ENCODE results near the gene FBXO28. TPM values are rescaled to one million over a fixed set of nuclear protein-coding genes. Genes with fewer than 3 reads are reported as not detected.

Gene FBXO28
- total RNA-seq, 5 donors from 2014 or later (not counting 1 experiment from before 2014, with no cell fraction given), result 25.9 to 34.8 (median 33.3) TPM

- Histone ChIP-seq H3K9me3 (no peaks in the 10 kb centered on the region), H3K27me3 (replicated peaks in 1 of 2; ENCODE audit: control insufficient read depth in 2 of 2, extremely low read depth in 1 of 2, insufficient read depth in 2 of 2, low read length in 1 of 2) (no peaks in the 10 kb centered on the region), H3K36me3 (ENCODE audit: control insufficient read depth in 2 of 2, extremely low read depth in 1 of 2, insufficient read depth in 1 of 2, low read length in 1 of 2) (peaks cover 3 to 29% of the 10 kb centered on the region in 2 donors), H3K4me3 (ENCODE audit: control insufficient read depth in 1 of 2, extremely low read depth in 1 of 2, low read length in 1 of 2) (no peak overlapping the region), H3K4me1 (ENCODE audit: control insufficient read depth in 1 of 2, extremely low read depth in 1 of 2, insufficient read depth in 2 of 2, low read length in 2 of 2) (peaks cover 2 to 18% of the 10 kb centered on the region in 2 experiments), H3K27ac (ENCODE audit: low read length) (no peak overlapping the region)
- Mint-ChIP-seq H3K27ac (no peak overlapping the region), H3K4me3 (no peak overlapping the region), H3K36me3 (peaks cover 27% of the 10 kb centered on the region), H3K9me3 (peaks cover 0 to 4% (median 0%) of the 10 kb centered on the region in 3 donors), H3K4me1 (peaks cover 33 to 58% (median 46%) of the 10 kb centered on the region in 3 donors), H3K27me3 (no peaks in the 10 kb centered on the region)
- DNase-seq (no peak), ATAC-seq (replicated peaks in 1 of 4) (no peak)
- CTCF ChIA-PET, result no interaction called here
- POLR2A ChIA-PET, result no interaction called here
- no CpG with 5 or more reads among the region's 7 CpGs for WGBS (ENCODE audit: insufficient coverage)
Observed at GRCh38 chr1:224189561-224189960, 75.7 kb downstream of the FBXO28 start.

DNA sequence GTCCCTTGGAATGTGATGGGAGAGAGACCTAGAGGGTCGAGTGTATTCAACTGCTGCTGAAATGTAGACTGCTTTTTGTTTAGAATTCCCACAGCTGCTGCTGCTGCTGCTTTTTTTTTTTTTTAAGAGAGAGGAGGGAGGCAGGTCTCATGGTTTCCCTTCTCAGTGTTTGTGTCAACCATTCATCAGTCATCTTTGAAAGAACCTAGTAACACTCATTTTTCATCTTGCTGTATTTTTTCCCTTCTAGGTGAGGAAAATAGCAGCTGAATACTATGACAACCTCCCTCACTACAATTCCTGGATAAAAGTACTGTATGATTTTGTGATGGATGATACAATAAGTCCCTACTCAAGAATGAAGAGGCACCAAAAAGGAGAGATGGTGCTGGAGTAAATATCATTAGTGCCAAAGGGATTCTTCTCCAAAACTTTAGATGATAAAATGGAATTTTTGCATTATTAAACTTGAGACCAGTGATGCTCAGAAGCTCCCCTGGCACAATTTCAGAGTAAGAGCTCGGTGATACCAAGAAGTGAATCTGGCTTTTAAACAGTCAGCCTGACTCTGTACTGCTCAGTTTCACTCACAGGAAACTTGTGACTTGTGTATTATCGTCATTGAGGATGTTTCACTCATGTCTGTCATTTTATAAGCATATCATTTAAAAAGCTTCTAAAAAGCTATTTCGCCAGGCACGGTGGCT is 78.3 kb downstream of the FBXO28 start:
- Histone ChIP-seq H3K36me3 (ENCODE audit: control insufficient read depth in 2 of 2, extremely low read depth in 1 of 2, insufficient read depth in 1 of 2, low read length in 1 of 2) (peaks cover 3 to 19% of the 10 kb centered on the region in 2 donors), H3K27ac (ENCODE audit: low read length) (no peak overlapping the region), H3K4me1 (ENCODE audit: control insufficient read depth in 1 of 2, extremely low read depth in 1 of 2, insufficient read depth in 2 of 2, low read length in 2 of 2) (peaks cover 0 to 2% of the 10 kb centered on the region in 2 experiments), H3K4me3 (ENCODE audit: control insufficient read depth in 1 of 2, extremely low read depth in 1 of 2, low read length in 1 of 2) (no peak overlapping the region), H3K9me3 (no peaks in the 10 kb centered on the region), H3K27me3 (replicated peaks in 1 of 2; ENCODE audit: control insufficient read depth in 2 of 2, extremely low read depth in 1 of 2, insufficient read depth in 2 of 2, low read length in 1 of 2) (no peaks in the 10 kb centered on the region)
- peaks cover 7 to 37% (median 24%) of the 10 kb centered on the region in 3 donors for H3K4me1 Mint-ChIP-seq
- no peak overlapping the region for H3K4me3 Mint-ChIP-seq
- peaks cover 0 to 4% (median 0%) of the 10 kb centered on the region in 3 donors for H3K9me3 Mint-ChIP-seq
- peaks cover 32% of the 10 kb centered on the region for H3K36me3 Mint-ChIP-seq
- ChIA-PET CTCF (interaction anchor here in 1 of 2 donors (0.7 to 1.4 kb wide), 2 partner anchors 10 to 23 kb away, joined by 3 to 6 read pairs; partner anchors contain the start of gene DEGS1), POLR2A (interaction anchor here in 1 of 2 donors (0.5 to 0.7 kb wide), 3 partner anchors 10 to 1387 kb away, joined by 3 to 10 read pairs (median 3); partner anchors contain the start of gene DEGS1)
- DNase-seq (no peak), ATAC-seq (replicated peaks in 1 of 4) (no peak)
- peak overlapping the region; percentile 28 to 46 for H3K27ac Mint-ChIP-seq
- no peaks in the 10 kb centered on the region for H3K27me3 Mint-ChIP-seq
- WGBS (ENCODE audit: insufficient coverage), result 60% methylated on average over 1 of the region's 5 CpGs

DNA sequence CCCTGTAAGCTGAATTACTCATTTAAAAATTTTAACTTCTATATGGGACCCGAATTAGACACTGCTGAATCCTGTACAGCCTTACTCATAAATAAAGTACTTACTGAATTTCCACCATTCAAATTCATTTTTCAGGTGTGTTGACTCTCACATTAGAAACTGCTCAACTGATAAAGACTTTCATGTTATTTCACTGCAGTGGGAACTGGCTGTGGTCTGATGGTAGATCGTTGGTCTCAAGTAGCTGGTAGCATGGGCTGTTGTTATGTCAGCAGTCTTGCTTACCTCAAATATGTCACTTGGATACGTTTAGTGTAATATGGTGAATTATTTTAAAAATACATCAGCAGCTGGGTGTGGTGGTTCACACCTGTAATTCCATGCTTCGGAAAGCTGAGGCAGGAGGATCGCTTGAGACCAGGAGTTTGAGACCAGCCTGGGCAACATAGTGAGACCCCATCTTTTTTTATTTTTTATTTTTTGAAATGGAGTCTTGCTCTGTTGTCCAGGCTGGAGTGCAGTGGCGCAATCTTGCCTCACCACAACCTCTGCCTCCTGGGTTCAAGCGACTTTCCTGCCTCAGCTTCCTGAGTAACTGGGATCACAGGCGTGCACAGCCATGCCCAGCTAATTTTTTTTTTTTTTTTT is 79.5 kb downstream of the FBXO28 start:
- ATAC-seq (replicated peaks in 1 of 4) (no peak), DNase-seq (no peak)
- H3K27me3 Mint-ChIP-seq, result no peaks in the 10 kb centered on the region
- ChIA-PET POLR2A (interaction anchor here (0.5 to 0.7 kb wide), 6 partner anchors 11 to 1233 kb away, joined by 3 to 11 read pairs (median 4); no protein-coding TSS in a partner anchor), CTCF (interaction anchor here (0.6 to 1.4 kb wide), 2 partner anchors 11 to 23 kb away, joined by 3 to 6 read pairs; partner anchors contain the start of gene DEGS1 (in 1 of the 2))
- peaks cover 0 to 2% (median 0%) of the 10 kb centered on the region in 3 donors for H3K9me3 Mint-ChIP-seq
- Histone ChIP-seq H3K36me3 (ENCODE audit: control insufficient read depth in 2 of 2, extremely low read depth in 1 of 2, insufficient read depth in 1 of 2, low read length in 1 of 2) (peaks cover 3 to 19% of the 10 kb centered on the region in 2 donors), H3K27me3 (replicated peaks in 1 of 2; ENCODE audit: control insufficient read depth in 2 of 2, extremely low read depth in 1 of 2, insufficient read depth in 2 of 2, low read length in 1 of 2) (no peaks in the 10 kb centered on the region), H3K4me1 (ENCODE audit: control insufficient read depth in 1 of 2, extremely low read depth in 1 of 2, insufficient read depth in 2 of 2, low read length in 2 of 2) (peaks cover 0 to 2% of the 10 kb centered on the region in 2 experiments), H3K27ac (ENCODE audit: low read length) (no peak overlapping the region), H3K4me3 (ENCODE audit: control insufficient read depth in 1 of 2, extremely low read depth in 1 of 2, low read length in 1 of 2) (no peak overlapping the region), H3K9me3 (no peaks in the 10 kb centered on the region)
- 100% methylated on average over 2 of the region's 8 CpGs for WGBS (ENCODE audit: insufficient coverage)
- peaks cover 30% of the 10 kb centered on the region for H3K36me3 Mint-ChIP-seq
- H3K27ac Mint-ChIP-seq, result no peak overlapping the region
- peaks cover 6 to 30% (median 19%) of the 10 kb centered on the region in 3 donors for H3K4me1 Mint-ChIP-seq
- no peak overlapping the region for H3K4me3 Mint-ChIP-seq

DNA sequence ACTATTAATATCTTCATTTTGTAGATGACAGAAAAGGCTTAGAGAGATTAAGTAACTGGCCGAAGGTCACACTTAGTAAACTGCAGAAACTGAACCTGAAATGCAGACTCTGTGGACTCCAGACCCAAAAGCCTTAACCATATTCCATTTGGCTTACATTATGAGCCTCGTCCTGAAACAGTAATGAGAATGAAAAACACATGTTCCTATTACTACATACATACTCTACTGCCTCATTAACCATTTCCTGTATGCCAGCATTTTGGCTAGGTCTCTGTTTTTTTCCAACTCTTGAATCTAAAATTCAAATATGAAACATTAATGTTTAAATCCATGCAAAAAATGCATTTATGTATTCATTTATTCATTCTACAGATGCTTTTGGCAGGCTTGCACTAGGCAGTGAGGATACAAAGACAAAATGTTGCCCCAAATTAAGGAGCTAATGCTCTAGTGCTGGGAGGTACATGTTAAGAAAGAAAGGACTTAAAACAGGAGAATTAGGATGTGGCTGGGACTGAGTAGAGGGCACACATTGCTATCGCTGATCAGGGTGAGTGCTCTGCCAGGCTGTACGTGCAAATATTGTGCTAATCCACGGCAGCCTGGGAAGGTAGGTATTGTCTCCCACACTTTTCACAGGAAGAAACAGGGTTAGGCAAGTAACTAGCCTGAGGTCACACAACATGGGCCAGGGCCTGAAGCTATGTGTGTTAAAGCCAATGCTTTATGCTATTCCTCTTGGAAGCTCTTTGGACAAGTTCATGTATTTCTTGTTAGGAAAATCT is 83.1 kb downstream of the FBXO28 start:
- H3K27ac Mint-ChIP-seq, result no peak overlapping the region
- Histone ChIP-seq H3K4me1 (ENCODE audit: control insufficient read depth in 1 of 2, extremely low read depth in 1 of 2, insufficient read depth in 2 of 2, low read length in 2 of 2) (no peaks in the 10 kb centered on the region), H3K4me3 (ENCODE audit: control insufficient read depth in 1 of 2, extremely low read depth in 1 of 2, low read length in 1 of 2) (no peak overlapping the region), H3K27ac (ENCODE audit: low read length) (no peak overlapping the region), H3K9me3 (no peaks in the 10 kb centered on the region), H3K27me3 (replicated peaks in 1 of 2; ENCODE audit: control insufficient read depth in 2 of 2, extremely low read depth in 1 of 2, insufficient read depth in 2 of 2, low read length in 1 of 2) (no peaks in the 10 kb centered on the region), H3K36me3 (ENCODE audit: control insufficient read depth in 2 of 2, extremely low read depth in 1 of 2, insufficient read depth in 1 of 2, low read length in 1 of 2) (peaks cover 3 to 11% of the 10 kb centered on the region in 2 donors)
- H3K4me3 Mint-ChIP-seq, result no peak overlapping the region
- peaks cover 26% of the 10 kb centered on the region for H3K36me3 Mint-ChIP-seq
- H3K4me1 Mint-ChIP-seq, result peaks cover 0 to 11% (median 5%) of the 10 kb centered on the region in 3 donors
- DNase-seq (no peak), ATAC-seq (replicated peaks in 1 of 4) (no peak)
- WGBS (ENCODE audit: insufficient coverage), result 71% methylated on average over 1 of the region's 5 CpGs
- no peaks in the 10 kb centered on the region for H3K27me3 Mint-ChIP-seq
- H3K9me3 Mint-ChIP-seq, result no peaks in the 10 kb centered on the region
- ChIA-PET CTCF (interaction anchor here in 1 of 2 donors (0.6 kb wide), 1 partner anchor 246 kb away, joined by 6 read pairs; no protein-coding TSS in a partner anchor), POLR2A (interaction anchor here in 1 of 2 donors (0.6 kb wide), 1 partner anchor 205 kb away, joined by 6 read pairs; no protein-coding TSS in a partner anchor)

DNA sequence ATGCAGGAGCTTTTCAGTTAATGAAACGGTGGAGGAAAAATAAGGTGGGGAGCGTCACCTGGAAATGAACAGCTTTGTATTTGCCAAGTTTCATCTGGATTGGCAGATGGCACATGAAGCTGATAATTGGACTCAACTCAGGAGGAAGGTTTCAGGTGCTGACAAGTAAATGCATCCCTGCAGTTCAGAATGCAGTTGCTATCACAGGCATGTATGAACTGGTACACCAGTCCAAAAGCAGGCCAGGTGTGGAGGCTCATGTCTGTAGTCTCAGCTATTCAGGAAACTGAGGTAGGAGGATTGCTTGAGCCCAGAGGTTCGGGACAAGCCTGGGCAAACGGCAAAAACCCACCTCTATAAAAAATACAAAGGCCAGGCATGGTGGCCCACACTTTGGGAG is 84.7 kb downstream of the FBXO28 start:
- H3K36me3 Mint-ChIP-seq, result peaks cover 18% of the 10 kb centered on the region

More for the DNA sequence above, 84.7 kb downstream of the FBXO28 start:
- no peak overlapping the region for H3K27ac ChIP-seq (ENCODE audit: low read length)
- no peaks in the 10 kb centered on the region for H3K9me3 ChIP-seq
- DNase-seq (no peak), ATAC-seq (replicated peaks in 1 of 4) (no peak)
- POLR2A ChIA-PET, result interaction anchor here in 1 of 2 donors (0.7 kb wide), 1 partner anchor 425 kb away, joined by 3 read pairs; no protein-coding TSS in a partner anchor
- CTCF ChIA-PET, result no interaction called here
- Mint-ChIP-seq H3K4me3 (no peak overlapping the region), H3K27me3 (no peaks in the 10 kb centered on the region), H3K27ac (no peak overlapping the region), H3K9me3 (no peaks in the 10 kb centered on the region), H3K4me1 (peaks cover 0 to 6% (median 4%) of the 10 kb centered on the region in 3 donors)
- no peaks in the 10 kb centered on the region for H3K27me3 ChIP-seq (replicated peaks in 1 of 2; ENCODE audit: control insufficient read depth in 2 of 2, extremely low read depth in 1 of 2, insufficient read depth in 2 of 2, low read length in 1 of 2)
- H3K36me3 ChIP-seq (ENCODE audit: control insufficient read depth in 2 of 2, extremely low read depth in 1 of 2, insufficient read depth in 1 of 2, low read length in 1 of 2), result peaks cover under 1 to 3% of the 10 kb centered on the region in 2 donors
- 97% methylated on average over 2 of the region's 4 CpGs for WGBS (ENCODE audit: insufficient coverage)
- no peak overlapping the region for H3K4me3 ChIP-seq (ENCODE audit: control insufficient read depth in 1 of 2, extremely low read depth in 1 of 2, low read length in 1 of 2)
- no peaks in the 10 kb centered on the region for H3K4me1 ChIP-seq (ENCODE audit: control insufficient read depth in 1 of 2, extremely low read depth in 1 of 2, insufficient read depth in 2 of 2, low read length in 2 of 2)
